Activated T-helper 17 cell treated with anti-CD3 and anti-CD28 coated beads, Interleukin-2, amount 50 U/mL, for 72 hours (primary cell): ENCODE results near the gene GRIN3A. TPM values are rescaled to one million over a fixed set of nuclear protein-coding genes. Genes with fewer than 3 reads are reported as not detected.

Experiments used
- ATAC-seq: fragments of 150-1000 bp; cut with Tn5 transposase; replicated peaks from 2 replicates; pipeline ENCODE4 v1.10.0; 2021; ENCODE audit warnings: mild to moderate bottlenecking, moderate library complexity
- H3K27ac Mint-ChIP-seq: one replicate; pipeline ENCODE4 v1.8.0; 2022; ENCODE audit warnings: mixed read lengths
- H3K27me3 Mint-ChIP-seq: one replicate; pipeline ENCODE4 v1.8.0; 2022; ENCODE audit warnings: mixed read lengths
- H3K36me3 Mint-ChIP-seq: one replicate; pipeline ENCODE4 v1.8.0; 2022; ENCODE audit warnings: low read depth, mild to moderate bottlenecking, mixed read lengths
- H3K4me1 Mint-ChIP-seq: one replicate; pipeline ENCODE4 v1.8.0; 2022; ENCODE audit warnings: mixed read lengths
- H3K4me3 Mint-ChIP-seq: one replicate; pipeline ENCODE4 v1.8.0; 2022; ENCODE audit warnings: mild to moderate bottlenecking, mixed read lengths
- H3K9me3 Mint-ChIP-seq: one replicate; pipeline ENCODE4 v1.8.0; 2022; ENCODE audit warnings: mixed read lengths
- total RNA-seq, 2 donors: library from RNA; stranded (reverse); gene quantifications; one replicate each; pipeline ENCODE4 v1.2.3, GENCODE V29; 2022

GRIN3A gene
- total RNA-seq, 2 donors from 2014 or later: not detected

- Mint-ChIP-seq H3K4me1 (no peaks in the 10 kb centered on the region), H3K27ac (no peak overlapping the region), H3K4me3 (no peak overlapping the region), H3K36me3 (no peaks in the 10 kb centered on the region), H3K9me3 (no peaks in the 10 kb centered on the region), H3K27me3 (no peaks in the 10 kb centered on the region)
- no peak for ATAC-seq
Measured at GRCh38 chr9:101631892-101632291, 106.6 kb downstream of the GRIN3A start.

- Mint-ChIP-seq H3K27me3 (no peaks in the 10 kb centered on the region), H3K4me1 (no peaks in the 10 kb centered on the region), H3K27ac (no peak overlapping the region)
Measured at GRCh38 chr9:101629636-101630035, 108.8 kb downstream of the GRIN3A start.

GRCh38 chr9:101628173-101628572 lies 110.3 kb downstream of the GRIN3A start:
- Mint-ChIP-seq H3K4me1 (no peaks in the 10 kb centered on the region), H3K27ac (no peak overlapping the region), H3K36me3 (no peaks in the 10 kb centered on the region), H3K4me3 (no peak overlapping the region), H3K9me3 (no peaks in the 10 kb centered on the region), H3K27me3 (no peaks in the 10 kb centered on the region)
- ATAC-seq: no peak

More at GRCh38 chr9:101629636-101630035, 108.8 kb downstream of the GRIN3A start:
- no peaks in the 10 kb centered on the region for H3K9me3 Mint-ChIP-seq
- no peak for ATAC-seq
- no peaks in the 10 kb centered on the region for H3K36me3 Mint-ChIP-seq
- H3K4me3 Mint-ChIP-seq: no peak overlapping the region

- Mint-ChIP-seq H3K27ac (no peak overlapping the region), H3K4me3 (no peak overlapping the region), H3K4me1 (no peaks in the 10 kb centered on the region), H3K9me3 (no peaks in the 10 kb centered on the region), H3K36me3 (no peaks in the 10 kb centered on the region), H3K27me3 (no peaks in the 10 kb centered on the region)
- ATAC-seq: peak; percentile 70
Measured at GRCh38 chr9:101626295-101626694, 112.2 kb downstream of the GRIN3A start.

GRCh38 chr9:101625876-101626275 lies 112.6 kb downstream of the GRIN3A start:
- H3K4me1 Mint-ChIP-seq: no peaks in the 10 kb centered on the region

GRCh38 chr9:101620452-101620851 lies 118.0 kb downstream of the GRIN3A start:
- Mint-ChIP-seq H3K36me3 (no peaks in the 10 kb centered on the region), H3K27me3 (peaks cover 3% of the 10 kb centered on the region), H3K4me1 (no peaks in the 10 kb centered on the region), H3K4me3 (no peak overlapping the region), H3K9me3 (no peaks in the 10 kb centered on the region), H3K27ac (no peak overlapping the region)
- no peak for ATAC-seq

More at GRCh38 chr9:101625876-101626275, 112.6 kb downstream of the GRIN3A start:
- ATAC-seq: no peak
- Mint-ChIP-seq H3K27me3 (no peaks in the 10 kb centered on the region), H3K27ac (no peak overlapping the region), H3K9me3 (no peaks in the 10 kb centered on the region), H3K36me3 (no peaks in the 10 kb centered on the region), H3K4me3 (no peak overlapping the region)

- Mint-ChIP-seq H3K4me1 (no peaks in the 10 kb centered on the region), H3K36me3 (no peaks in the 10 kb centered on the region), H3K9me3 (no peaks in the 10 kb centered on the region), H3K27me3 (peaks cover 3% of the 10 kb centered on the region), H3K27ac (no peak overlapping the region), H3K4me3 (no peak overlapping the region)
- ATAC-seq: peak; percentile 31
Measured at GRCh38 chr9:101618698-101619097, 119.7 kb downstream of the GRIN3A start.

- ATAC-seq: no peak
- Mint-ChIP-seq H3K27ac (no peak overlapping the region), H3K36me3 (no peaks in the 10 kb centered on the region), H3K27me3 (peaks cover 6% of the 10 kb centered on the region), H3K4me3 (no peak overlapping the region), H3K4me1 (no peaks in the 10 kb centered on the region), H3K9me3 (no peaks in the 10 kb centered on the region)
Measured at GRCh38 chr9:101605547-101605946, 132.9 kb downstream of the GRIN3A start.

GRCh38 chr9:101604296-101604695 lies 134.2 kb downstream of the GRIN3A start:
- ATAC-seq: no peak
- H3K4me3 Mint-ChIP-seq: no peak overlapping the region
- no peaks in the 10 kb centered on the region for H3K9me3 Mint-ChIP-seq
- H3K4me1 Mint-ChIP-seq: no peaks in the 10 kb centered on the region
- no peak overlapping the region for H3K27ac Mint-ChIP-seq
- no peaks in the 10 kb centered on the region for H3K36me3 Mint-ChIP-seq
- H3K27me3 Mint-ChIP-seq: peaks cover 10% of the 10 kb centered on the region

- peaks cover 6% of the 10 kb centered on the region for H3K27me3 Mint-ChIP-seq
- H3K27ac Mint-ChIP-seq: no peak overlapping the region
- no peaks in the 10 kb centered on the region for H3K4me1 Mint-ChIP-seq
- no peak for ATAC-seq
- H3K9me3 Mint-ChIP-seq: no peaks in the 10 kb centered on the region
- no peaks in the 10 kb centered on the region for H3K36me3 Mint-ChIP-seq
- no peak overlapping the region for H3K4me3 Mint-ChIP-seq
Measured at GRCh38 chr9:101601904-101602765, 136.3 kb downstream of the GRIN3A start.

GRCh38 chr9:101594796-101595195 lies 143.7 kb downstream of the GRIN3A start, which contains the start of gene PPP3R2:
PPP3R2 (minus strand) TSS chr9:101594969; CDS start chr9:101594921, 48 bp downstream.
- Mint-ChIP-seq H3K27ac (no peak within 1 kb of the TSS), H3K27me3 (peaks cover 4% of the 10 kb centered on the region), H3K4me1 (no peaks in the 10 kb centered on the region), H3K9me3 (no peaks in the 10 kb centered on the region), H3K36me3 (no peaks in the 10 kb centered on the region), H3K4me3 (no peak within 1 kb of the TSS)
- no peak for ATAC-seq

GRCh38 chr9:101593345-101593744 lies 145.1 kb downstream of the GRIN3A start:
- no peak overlapping the region for H3K4me3 Mint-ChIP-seq
- peaks cover 4% of the 10 kb centered on the region for H3K27me3 Mint-ChIP-seq
- H3K27ac Mint-ChIP-seq: no peak overlapping the region
- no peaks in the 10 kb centered on the region for H3K36me3 Mint-ChIP-seq
- H3K9me3 Mint-ChIP-seq: no peaks in the 10 kb centered on the region
- H3K4me1 Mint-ChIP-seq: no peaks in the 10 kb centered on the region
- no peak for ATAC-seq

- H3K36me3 Mint-ChIP-seq: no peaks in the 10 kb centered on the region
- no peak overlapping the region for H3K4me3 Mint-ChIP-seq
- H3K27me3 Mint-ChIP-seq: peaks cover 4% of the 10 kb centered on the region
- ATAC-seq: no peak
- no peaks in the 10 kb centered on the region for H3K4me1 Mint-ChIP-seq
- no peaks in the 10 kb centered on the region for H3K9me3 Mint-ChIP-seq
- no peak overlapping the region for H3K27ac Mint-ChIP-seq
Measured at GRCh38 chr9:101592788-101593187, 145.7 kb downstream of the GRIN3A start.

- Mint-ChIP-seq H3K27ac (no peak overlapping the region), H3K36me3 (no peaks in the 10 kb centered on the region), H3K4me1 (no peaks in the 10 kb centered on the region), H3K4me3 (no peak overlapping the region), H3K27me3 (peaks cover 4% of the 10 kb centered on the region), H3K9me3 (no peaks in the 10 kb centered on the region)
- ATAC-seq: no peak
Measured at GRCh38 chr9:101591787-101592446, 146.5 kb downstream of the GRIN3A start.

- no peaks in the 10 kb centered on the region for H3K4me1 Mint-ChIP-seq
- H3K36me3 Mint-ChIP-seq: no peaks in the 10 kb centered on the region
- H3K9me3 Mint-ChIP-seq: no peaks in the 10 kb centered on the region
- H3K27me3 Mint-ChIP-seq: peaks cover 4% of the 10 kb centered on the region
- ATAC-seq: no peak
- H3K27ac Mint-ChIP-seq: no peak overlapping the region
- H3K4me3 Mint-ChIP-seq: no peak overlapping the region
Measured at GRCh38 chr9:101590901-101591300, 147.5 kb downstream of the GRIN3A start.
